Brain microvascular endothelial cell (primary cell): ENCODE data around the gene HECTD1.
"Not testable (repeated sequence)": the region's sequence is repeated elsewhere in the genome, so short reads cannot be mapped to it uniquely, and the experiment has no call there.

ENCODE experiments used
- DNase-seq: peaks from one replicate; pipeline ENCODE4 v3.0.0-alpha.2; 2020
- H3K27ac ChIP-seq: fragments of 250-450 bp; sonication (Bioruptor Pico); 2 replicates; pipeline ENCODE4 v1.5.1; 2020; ENCODE audit warnings: mild to moderate bottlenecking, moderate library complexity
- H3K27me3 ChIP-seq: fragments of 250-450 bp; sonication (Bioruptor Pico); replicated peaks from 2 replicates; pipeline ENCODE4 v1.5.1; 2020; ENCODE audit warnings: mild to moderate bottlenecking
- H3K36me3 ChIP-seq: fragments of 250-450 bp; sonication (Bioruptor Pico); replicated peaks from 2 replicates; pipeline ENCODE4 v1.5.1; 2020; ENCODE audit warnings: mild to moderate bottlenecking
- H3K4me3 ChIP-seq: 2 replicates; pipeline ENCODE4 v1.5.1; 2011; ENCODE audit warnings: low read depth, mild to moderate bottlenecking, control low read depth, low read length, moderate library complexity
- in situ Hi-C: cut with HindIII; loops from 2 replicates; pipeline ENCODE4 v1.10.0; 2017; ENCODE audit warnings: low sequenced_read_pairs, low pct_ligation_motif_present
- TF ChIP-seq, protein P1 (sequence below): IDR thresholded peaks from 2 replicates; pipeline ENCODE4 v1.5.1; 2011; ENCODE audit warnings: low read depth, mild to moderate bottlenecking, moderate library complexity, low read length, control low read depth, inconsistent platforms; ENCODE audit errors: missing control alignments

The HECTD1 gene

DNA sequence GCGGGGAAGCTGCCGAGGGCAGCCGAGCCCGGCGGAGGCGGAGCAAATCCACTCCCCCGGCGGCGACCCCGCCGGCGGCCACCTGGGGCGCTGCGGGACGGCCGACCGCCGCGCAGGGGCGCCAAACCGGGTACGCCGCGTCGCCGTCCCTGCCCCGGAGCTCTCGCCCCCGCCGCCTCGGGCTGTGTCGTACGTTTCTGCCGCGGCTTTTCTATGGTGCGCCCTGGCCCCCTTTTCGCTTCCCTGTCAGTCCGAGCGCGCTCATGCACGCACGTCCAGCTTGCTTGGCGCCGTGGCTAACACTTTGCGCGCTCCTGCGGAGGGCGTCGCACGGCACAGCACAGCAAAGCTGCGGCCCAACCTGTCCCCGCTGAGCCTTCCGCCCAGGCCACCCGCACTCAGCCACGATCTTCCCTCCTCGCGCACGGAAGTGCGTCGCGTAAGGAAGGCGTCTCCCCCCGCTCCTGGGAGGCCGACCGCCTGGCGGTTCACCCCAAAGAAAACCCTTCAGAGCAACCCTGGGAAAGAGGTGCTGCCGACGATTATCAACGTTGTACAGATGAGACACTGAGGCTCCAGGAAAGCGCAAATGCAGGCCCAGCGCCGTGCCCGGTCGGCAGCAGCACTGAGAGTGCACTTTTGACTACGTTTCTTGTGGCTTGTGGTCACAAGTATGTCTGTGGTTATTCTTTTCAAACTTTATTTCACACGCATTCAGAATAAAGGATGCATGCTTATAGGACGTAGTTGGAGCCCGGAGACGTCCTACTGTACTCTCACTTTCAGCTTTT is at the start of gene HECTD1:
HECTD1 (minus strand) TSS at position 39 of the 791 bp plus-strand sequence. CDS start 1,857 bp downstream, outside the sequence.
- Histone ChIP-seq H3K27me3 (no peaks in the 10 kb centered on the region), H3K4me3 (peak within 1 kb of the TSS; percentile 77), H3K27ac (peak within 1 kb of the TSS; percentile 96), H3K36me3 (peaks cover 2% of the 10 kb centered on the region)
- TF ChIP-seq, protein P1, sequence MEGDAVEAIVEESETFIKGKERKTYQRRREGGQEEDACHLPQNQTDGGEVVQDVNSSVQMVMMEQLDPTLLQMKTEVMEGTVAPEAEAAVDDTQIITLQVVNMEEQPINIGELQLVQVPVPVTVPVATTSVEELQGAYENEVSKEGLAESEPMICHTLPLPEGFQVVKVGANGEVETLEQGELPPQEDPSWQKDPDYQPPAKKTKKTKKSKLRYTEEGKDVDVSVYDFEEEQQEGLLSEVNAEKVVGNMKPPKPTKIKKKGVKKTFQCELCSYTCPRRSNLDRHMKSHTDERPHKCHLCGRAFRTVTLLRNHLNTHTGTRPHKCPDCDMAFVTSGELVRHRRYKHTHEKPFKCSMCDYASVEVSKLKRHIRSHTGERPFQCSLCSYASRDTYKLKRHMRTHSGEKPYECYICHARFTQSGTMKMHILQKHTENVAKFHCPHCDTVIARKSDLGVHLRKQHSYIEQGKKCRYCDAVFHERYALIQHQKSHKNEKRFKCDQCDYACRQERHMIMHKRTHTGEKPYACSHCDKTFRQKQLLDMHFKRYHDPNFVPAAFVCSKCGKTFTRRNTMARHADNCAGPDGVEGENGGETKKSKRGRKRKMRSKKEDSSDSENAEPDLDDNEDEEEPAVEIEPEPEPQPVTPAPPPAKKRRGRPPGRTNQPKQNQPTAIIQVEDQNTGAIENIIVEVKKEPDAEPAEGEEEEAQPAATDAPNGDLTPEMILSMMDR, result peak; percentile 49
- DNase-seq, result peak; percentile 89
- in situ Hi-C loops, result no loop called here

- Histone ChIP-seq H3K27ac (no peak overlapping the region), H3K4me3 (no peak overlapping the region), H3K36me3 (no peaks in the 10 kb centered on the region), H3K27me3 (no peaks in the 10 kb centered on the region)
- in situ Hi-C loops, result no loop called here
- TF ChIP-seq, protein P1, result no peak
- no peak for DNase-seq
Measured at GRCh38 chr14:31257244-31257553, 49.6 kb upstream of the HECTD1 start.

GRCh38 chr14:31256534-31257243 is 49.1 kb upstream of the HECTD1 start:
- Histone ChIP-seq H3K36me3 (no peaks in the 10 kb centered on the region), H3K27ac (no peak overlapping the region), H3K4me3 (no peak overlapping the region), H3K27me3 (no peaks in the 10 kb centered on the region)
- TF ChIP-seq, protein P1, result no peak
- in situ Hi-C loops, result no loop called here
- no peak for DNase-seq

- H3K27me3 ChIP-seq, in situ Hi-C loops, H3K36me3 ChIP-seq: not testable (repeated sequence)
Measured at GRCh38 chr14:31255918-31256317, 48.3 kb upstream of the HECTD1 start.

DNA sequence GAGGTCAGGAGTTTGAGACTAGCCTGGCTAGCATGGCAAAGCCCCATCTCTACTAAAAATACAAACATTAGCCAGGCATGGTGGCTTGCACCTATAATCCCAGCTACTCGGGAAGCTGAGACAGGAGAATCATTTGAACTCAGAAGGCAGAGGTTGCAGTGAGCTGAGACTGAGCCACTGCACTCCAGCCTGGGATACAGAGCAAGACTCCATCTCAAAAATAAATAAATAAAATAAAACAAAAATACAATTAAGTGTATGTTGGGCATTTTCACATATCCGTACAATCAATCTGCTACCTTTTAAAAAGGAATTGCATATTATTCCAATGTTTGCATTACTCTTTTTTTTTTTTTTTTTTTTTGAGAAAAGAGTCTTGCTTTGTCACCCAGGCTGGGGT is 47.7 kb upstream of the HECTD1 start:
- H3K4me3 ChIP-seq, result no peak overlapping the region
- H3K27ac ChIP-seq, result no peak overlapping the region
- H3K36me3 ChIP-seq, result no peaks in the 10 kb centered on the region
- DNase-seq, result no peak
- in situ Hi-C loops, result no loop called here
- no peaks in the 10 kb centered on the region for H3K27me3 ChIP-seq
- TF ChIP-seq, protein P1, result no peak

More at GRCh38 chr14:31255918-31256317, 48.3 kb upstream of the HECTD1 start:
- H3K27ac ChIP-seq, DNase-seq, H3K4me3 ChIP-seq: not testable (repeated sequence)

DNA sequence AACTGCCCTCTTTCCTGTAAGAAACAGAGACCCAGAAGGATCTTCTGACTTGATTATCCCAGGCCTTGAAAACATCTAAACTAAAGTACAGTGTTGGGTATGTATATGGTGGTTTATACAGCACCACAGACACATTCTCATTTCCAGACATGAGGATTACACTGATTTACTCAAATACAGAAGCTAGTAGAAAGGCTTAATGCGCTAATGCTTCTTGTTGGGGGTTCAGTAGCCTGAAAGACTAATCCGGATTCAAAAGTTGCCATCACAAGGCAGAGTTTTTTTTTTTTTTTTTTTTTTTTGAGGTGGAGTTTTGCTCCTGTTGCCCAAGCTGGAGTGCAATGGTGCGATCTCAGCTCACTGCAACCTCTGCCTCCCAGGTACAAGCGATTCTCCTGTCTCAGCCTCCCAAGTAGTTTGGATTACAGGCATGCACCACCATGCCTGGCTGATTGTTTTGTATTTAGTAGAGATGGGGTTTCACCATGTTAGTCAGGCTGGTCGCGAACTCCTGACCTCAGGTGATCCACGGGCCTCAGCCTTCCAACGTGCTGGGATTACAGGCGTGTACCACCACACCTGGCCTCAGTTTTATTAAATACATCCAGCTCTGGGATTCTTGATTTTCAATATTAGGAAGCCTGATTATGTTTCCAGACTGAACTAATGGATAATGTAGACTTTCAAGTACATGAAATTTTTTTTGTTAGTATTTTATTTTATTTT is 46.3 kb upstream of the HECTD1 start:
- DNase-seq, result no peak
- in situ Hi-C loops, result no loop called here
- H3K4me3 ChIP-seq, result no peak overlapping the region
- no peak overlapping the region for H3K27ac ChIP-seq
- TF ChIP-seq, protein P1, result no peak
- H3K27me3 ChIP-seq, result no peaks in the 10 kb centered on the region
- H3K36me3 ChIP-seq, result no peaks in the 10 kb centered on the region
